HG03565 (cell line): Measurements from ENCODE around the gene MYO16.

ENCODE experiments used
- ATAC-seq: cut with Tn5 transposase; IDR thresholded peaks from one replicate; pipeline ENCODE4 v1.9.1; 2021; ENCODE audit warnings: mild to moderate bottlenecking, moderate library complexity; ENCODE audit not compliant: unreplicated experiment

The MYO16 gene

GRCh38 chr13:109256866-109257760 lies 627.7 kb downstream of the MYO16 start:
- ATAC-seq, result no peak
